Glutamatergic neuron (in vitro differentiated cells): ENCODE results near the gene SUCLG2. TPM values are rescaled to one million over a fixed set of nuclear protein-coding genes. Genes with fewer than 3 reads are reported as not detected.

ENCODE experiments used
- DNase-seq: peaks from one replicate; pipeline ENCODE4 v3.0.0; 2022
- H3K27ac Mint-ChIP-seq: one replicate; pipeline ENCODE4 v1.8.0; 2020; ENCODE audit warnings: mild to moderate bottlenecking, mixed read lengths, inconsistent platforms; ENCODE audit not compliant: unreplicated experiment
- H3K27me3 Mint-ChIP-seq: one replicate; pipeline ENCODE4 v1.8.0; 2020; ENCODE audit warnings: mild to moderate bottlenecking, moderate library complexity, mixed read lengths, inconsistent platforms; ENCODE audit not compliant: unreplicated experiment
- H3K36me3 Mint-ChIP-seq: one replicate; pipeline ENCODE4 v1.8.0; 2020; ENCODE audit warnings: mild to moderate bottlenecking, mixed read lengths, inconsistent platforms; ENCODE audit not compliant: unreplicated experiment
- H3K4me1 Mint-ChIP-seq: one replicate; pipeline ENCODE4 v1.8.0; 2020; ENCODE audit warnings: mild to moderate bottlenecking, low read depth, mixed read lengths, inconsistent platforms; ENCODE audit not compliant: unreplicated experiment
- H3K4me3 Mint-ChIP-seq: one replicate; pipeline ENCODE4 v1.8.0; 2020; ENCODE audit warnings: mild to moderate bottlenecking, mixed read lengths, inconsistent platforms; ENCODE audit not compliant: unreplicated experiment
- H3K9me3 Mint-ChIP-seq: one replicate; pipeline ENCODE4 v1.8.0; 2020; ENCODE audit warnings: mild to moderate bottlenecking, moderate library complexity, mixed read lengths, inconsistent platforms; ENCODE audit not compliant: unreplicated experiment
- total RNA-seq: library from RNA; stranded (reverse); fragmentation: NEBNext Ultra II Directional; extraction: Animal tissue kit (Norgen Biotek cat#: 25700); gene quantifications from one replicate; pipeline ENCODE4 v1.2.1, GENCODE V29; 2021; ENCODE audit not compliant: unreplicated experiment
- TF ChIP-seq, protein P1 (sequence below): fragments of 200-600 bp; sonication (generic); IDR thresholded peaks from one replicate; pipeline ENCODE4 v1.5.0; 2021; ENCODE audit not compliant: partially characterized antibody, unreplicated experiment

SUCLG2 gene
- total RNA-seq, 1 donor from 2014 or later = 4.3 TPM

DNA sequence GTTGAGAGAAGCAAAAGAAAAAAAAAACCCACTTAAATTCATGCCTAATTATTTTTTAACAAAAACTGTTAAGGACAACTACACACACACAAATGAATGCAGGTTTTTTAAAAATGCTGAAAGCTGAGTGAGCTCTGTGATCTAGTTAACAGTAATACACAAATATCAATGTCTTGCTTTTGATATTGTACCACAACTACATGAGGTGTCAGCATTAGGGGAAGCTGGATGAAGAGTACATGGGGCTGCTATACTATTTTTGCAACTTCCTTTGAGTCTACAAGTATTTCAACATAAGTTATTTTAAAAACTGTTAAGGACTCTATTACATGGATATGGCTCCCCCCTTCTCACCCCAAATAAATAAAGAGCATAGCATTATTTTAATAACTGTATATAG is 44.7 kb downstream of the SUCLG2 start:
- no peaks in the 10 kb centered on the region for H3K9me3 Mint-ChIP-seq
- H3K4me3 Mint-ChIP-seq = no peak overlapping the region
- DNase-seq = no peak
- H3K36me3 Mint-ChIP-seq = no peaks in the 10 kb centered on the region
- no peak overlapping the region for H3K27ac Mint-ChIP-seq
- TF ChIP-seq, protein P1, sequence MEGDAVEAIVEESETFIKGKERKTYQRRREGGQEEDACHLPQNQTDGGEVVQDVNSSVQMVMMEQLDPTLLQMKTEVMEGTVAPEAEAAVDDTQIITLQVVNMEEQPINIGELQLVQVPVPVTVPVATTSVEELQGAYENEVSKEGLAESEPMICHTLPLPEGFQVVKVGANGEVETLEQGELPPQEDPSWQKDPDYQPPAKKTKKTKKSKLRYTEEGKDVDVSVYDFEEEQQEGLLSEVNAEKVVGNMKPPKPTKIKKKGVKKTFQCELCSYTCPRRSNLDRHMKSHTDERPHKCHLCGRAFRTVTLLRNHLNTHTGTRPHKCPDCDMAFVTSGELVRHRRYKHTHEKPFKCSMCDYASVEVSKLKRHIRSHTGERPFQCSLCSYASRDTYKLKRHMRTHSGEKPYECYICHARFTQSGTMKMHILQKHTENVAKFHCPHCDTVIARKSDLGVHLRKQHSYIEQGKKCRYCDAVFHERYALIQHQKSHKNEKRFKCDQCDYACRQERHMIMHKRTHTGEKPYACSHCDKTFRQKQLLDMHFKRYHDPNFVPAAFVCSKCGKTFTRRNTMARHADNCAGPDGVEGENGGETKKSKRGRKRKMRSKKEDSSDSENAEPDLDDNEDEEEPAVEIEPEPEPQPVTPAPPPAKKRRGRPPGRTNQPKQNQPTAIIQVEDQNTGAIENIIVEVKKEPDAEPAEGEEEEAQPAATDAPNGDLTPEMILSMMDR = no peak
- no peaks in the 10 kb centered on the region for H3K27me3 Mint-ChIP-seq
- no peaks in the 10 kb centered on the region for H3K4me1 Mint-ChIP-seq

DNA sequence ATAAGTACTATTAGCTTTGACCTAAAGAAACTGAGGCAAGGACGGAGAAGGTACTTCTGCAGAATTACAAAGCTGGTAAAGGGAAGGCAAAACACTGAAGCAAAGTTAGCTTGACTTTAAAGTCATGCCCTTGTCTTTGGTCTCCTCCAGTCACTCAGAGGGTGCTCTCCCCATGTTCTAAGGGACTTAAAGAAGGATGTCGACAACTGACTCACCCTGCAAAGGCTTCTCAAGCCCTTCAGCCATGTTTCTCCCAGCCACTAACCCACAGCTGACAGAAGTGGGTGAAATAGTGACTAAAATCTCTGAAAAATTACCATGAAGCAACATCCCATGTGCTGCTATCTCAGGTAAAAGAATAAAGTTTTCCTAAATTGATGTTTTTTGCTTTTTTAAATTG is 46.4 kb downstream of the SUCLG2 start:
- no peak overlapping the region for H3K27ac Mint-ChIP-seq
- TF ChIP-seq, protein P1 = no peak
- H3K4me3 Mint-ChIP-seq = no peak overlapping the region
- H3K9me3 Mint-ChIP-seq = no peaks in the 10 kb centered on the region
- no peaks in the 10 kb centered on the region for H3K36me3 Mint-ChIP-seq
- no peaks in the 10 kb centered on the region for H3K27me3 Mint-ChIP-seq
- no peak for DNase-seq
- H3K4me1 Mint-ChIP-seq = peaks cover 3% of the 10 kb centered on the region

DNA sequence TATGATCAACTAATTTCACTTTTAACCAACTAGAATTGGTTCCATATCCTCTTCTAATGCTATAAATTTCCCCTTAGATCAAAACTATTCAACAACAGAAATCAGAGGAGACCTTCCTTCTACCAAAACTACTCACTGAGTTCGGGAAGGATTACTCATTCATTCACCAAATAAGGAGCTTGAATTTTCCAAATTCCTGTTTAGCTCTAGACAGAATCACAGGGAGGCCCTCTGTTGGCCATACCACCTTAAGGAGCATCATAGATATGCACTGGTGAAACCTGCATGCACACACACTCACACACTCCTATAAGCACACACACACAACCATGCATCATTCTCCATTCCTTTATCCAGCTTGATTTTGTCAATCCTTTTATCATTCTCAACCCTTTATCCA is 49.0 kb downstream of the SUCLG2 start:
- no peak for DNase-seq
- Mint-ChIP-seq H3K36me3 (no peaks in the 10 kb centered on the region), H3K27ac (no peak overlapping the region), H3K27me3 (no peaks in the 10 kb centered on the region), H3K4me1 (peaks cover 13% of the 10 kb centered on the region), H3K9me3 (peaks cover 6% of the 10 kb centered on the region), H3K4me3 (no peak overlapping the region)
- TF ChIP-seq, protein P1 = no peak

DNA sequence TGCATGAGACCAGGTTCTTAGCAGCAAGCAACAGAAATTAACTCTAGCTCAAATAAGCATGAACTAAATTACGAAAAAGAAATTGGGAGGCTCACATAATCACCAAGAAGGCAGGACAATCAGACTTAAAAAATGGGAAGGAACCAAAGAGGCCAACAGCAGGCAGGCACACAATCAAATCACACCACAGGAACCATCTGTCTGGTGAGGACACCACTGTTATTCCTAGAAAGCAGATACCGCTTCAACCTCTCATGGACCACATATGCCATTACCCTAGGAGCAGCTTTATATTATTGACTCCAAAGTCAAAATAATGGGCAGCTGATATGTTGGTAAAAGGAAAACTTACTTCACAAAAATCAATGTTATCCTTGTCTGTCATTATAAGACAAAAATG is 51.6 kb downstream of the SUCLG2 start:
- H3K36me3 Mint-ChIP-seq = no peaks in the 10 kb centered on the region
- peaks cover 21% of the 10 kb centered on the region for H3K4me1 Mint-ChIP-seq
- no peaks in the 10 kb centered on the region for H3K27me3 Mint-ChIP-seq
- TF ChIP-seq, protein P1 = no peak
- no peak overlapping the region for H3K4me3 Mint-ChIP-seq
- DNase-seq = no peak
- H3K27ac Mint-ChIP-seq = peak overlapping the region; percentile 81
- peaks cover 6% of the 10 kb centered on the region for H3K9me3 Mint-ChIP-seq

DNA sequence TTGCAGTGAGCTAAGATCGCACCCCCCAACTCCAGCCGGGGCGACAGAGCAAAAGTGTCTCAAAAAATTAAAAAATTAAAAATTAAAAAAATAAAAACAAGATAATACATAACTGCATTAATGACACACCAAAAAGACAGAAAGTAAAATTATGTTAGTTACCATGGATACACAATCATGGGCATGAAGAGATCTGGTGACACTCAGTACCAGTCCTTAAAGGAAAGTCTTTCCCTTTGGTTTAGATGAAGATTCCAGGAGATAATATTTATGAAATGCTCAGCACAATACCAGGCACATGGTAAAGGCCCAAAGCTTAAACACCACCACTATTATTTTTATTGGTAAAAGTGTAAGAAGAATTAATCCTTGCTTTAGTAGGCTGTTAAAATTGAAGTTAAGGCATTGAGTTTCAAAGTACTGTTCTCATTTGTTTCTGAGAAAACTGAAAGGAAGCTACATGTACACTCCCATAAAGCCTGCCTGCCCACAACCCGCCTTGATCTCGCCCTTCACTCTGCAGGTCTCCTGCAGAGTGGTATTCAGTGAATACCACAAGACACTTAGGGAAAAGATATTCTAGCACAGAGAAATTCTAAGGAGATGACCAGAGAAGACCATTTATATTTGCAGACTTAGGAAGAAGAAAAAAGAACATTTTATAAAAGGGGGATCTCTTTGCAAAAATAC is 52.3 kb downstream of the SUCLG2 start:
- Mint-ChIP-seq H3K4me3 (no peak overlapping the region), H3K36me3 (no peaks in the 10 kb centered on the region), H3K4me1 (peaks cover 21% of the 10 kb centered on the region), H3K27ac (peak overlapping the region; percentile 57), H3K9me3 (peaks cover 6% of the 10 kb centered on the region), H3K27me3 (no peaks in the 10 kb centered on the region)
- no peak for DNase-seq
- TF ChIP-seq, protein P1 = no peak
